Neural cell (in vitro differentiated cells): ENCODE measurements around the gene CPNE1. TPM values are rescaled to one million over a fixed set of nuclear protein-coding genes. Genes with fewer than 3 reads are reported as not detected.
A peak's percentile ranks its signal among the peaks of the same experiment; 100 is the strongest.

Experiments
- H2AFZ ChIP-seq: fragments of 200-600, 300-800 bp; sonication (generic), shearing (Covaris generic); 2 replicates; pipeline ENCODE4 v1.6.0; 2014; ENCODE audit warnings: low read depth, mild to moderate bottlenecking, antibody characterized with exemption, low read length, moderate library complexity
- H3F3A ChIP-seq: fragments of 200-600 bp; shearing (Covaris generic); 2 replicates; pipeline ENCODE4 v1.6.1; 2016; ENCODE audit warnings: mild to moderate bottlenecking, moderate library complexity, mixed read lengths, antibody characterized with exemption, low read length; ENCODE audit not compliant: insufficient read depth, poor library complexity, severe bottlenecking
- H3K27ac ChIP-seq: fragments of 200-600, 300-800 bp; sonication (generic), shearing (Covaris generic); 2 replicates; pipeline ENCODE4 v1.5.1; 2014; ENCODE audit warnings: mild to moderate bottlenecking, low read length, moderate library complexity
- H3K27me3 ChIP-seq: fragments of 300-800, 200-600 bp; sonication (generic), shearing (Covaris generic); 2 replicates; pipeline ENCODE4 v1.6.0; 2014; ENCODE audit warnings: mild to moderate bottlenecking, low read depth, low read length, moderate library complexity; ENCODE audit not compliant: insufficient read depth
- H3K36me3 ChIP-seq: fragments of 300-800, 200-600 bp; sonication (generic), shearing (Covaris generic); 2 replicates; pipeline ENCODE4 v1.5.1; 2014; ENCODE audit warnings: mild to moderate bottlenecking, antibody characterized with exemption, low read length, moderate library complexity; ENCODE audit not compliant: insufficient read depth
- H3K4me2 ChIP-seq: fragments of 300-800, 200-600 bp; sonication (generic), shearing (Covaris generic); 2 replicates; pipeline ENCODE4 v1.6.0; 2014; ENCODE audit warnings: mild to moderate bottlenecking, low read length
- H3K4me3 ChIP-seq: fragments of 300-800, 200-600 bp; sonication (generic), shearing (Covaris generic); 2 replicates; pipeline ENCODE4 v1.5.1; 2014; ENCODE audit warnings: mild to moderate bottlenecking, low read length, moderate library complexity
- H3K79me2 ChIP-seq: fragments of 200-600 bp; shearing (Covaris generic); replicated peaks from 2 replicates; pipeline ENCODE4 v1.6.0; 2014; ENCODE audit warnings: mild to moderate bottlenecking, low read length, moderate library complexity; ENCODE audit not compliant: insufficient read depth
- H3K9ac ChIP-seq: fragments of 300-800, 200-600 bp; sonication (generic), shearing (Covaris generic); 2 replicates; pipeline ENCODE4 v1.6.1; 2016; ENCODE audit warnings: mild to moderate bottlenecking, low read length, mixed read lengths
- H3K9me2 ChIP-seq: fragments of 200-600 bp; shearing (Covaris generic); 2 replicates; pipeline ENCODE4 v1.6.1; 2016; ENCODE audit warnings: mild to moderate bottlenecking, low read length, mixed read lengths; ENCODE audit not compliant: insufficient read depth
- H3K9me3 ChIP-seq: fragments of 200-600, 300-800 bp; sonication (generic), shearing (Covaris generic); 2 replicates; pipeline ENCODE4 v1.6.1; 2016; ENCODE audit warnings: mild to moderate bottlenecking, mixed run types, low read length, moderate library complexity, mixed read lengths
- H4K20me1 ChIP-seq: fragments of 200-600 bp; shearing (Covaris generic); 2 replicates; pipeline ENCODE4 v1.6.1; 2016; ENCODE audit warnings: mild to moderate bottlenecking, mixed run types; ENCODE audit not compliant: insufficient read depth
- CTCF ChIP-seq: fragments of 450-650 bp; IDR thresholded peaks from 2 replicates; pipeline ENCODE4 v1.5.1; 2014; ENCODE audit warnings: antibody characterized with exemption, mild to moderate bottlenecking, moderate library complexity; ENCODE audit not compliant: poor library complexity, severe bottlenecking
- EP300 ChIP-seq: fragments of 450-650 bp; conservative IDR thresholded peaks from 2 replicates; pipeline ENCODE4 v1.6.1; 2014; ENCODE audit warnings: antibody characterized with exemption, mild to moderate bottlenecking, moderate library complexity; ENCODE audit not compliant: poor library complexity, severe bottlenecking
- EZH2 ChIP-seq: fragments of 200-600, 300-800 bp; shearing (Covaris generic), sonication (generic); IDR thresholded peaks from 2 replicates; pipeline ENCODE4 v1.6.1; 2014; ENCODE audit warnings: antibody characterized with exemption, low read length, borderline replicate concordance, mild to moderate bottlenecking; ENCODE audit not compliant: insufficient read depth, poor library complexity, severe bottlenecking
- MXI1 ChIP-seq: fragments of 450-650 bp; conservative IDR thresholded peaks from 2 replicates; pipeline ENCODE4 v1.6.1; 2014; ENCODE audit warnings: antibody characterized with exemption, mild to moderate bottlenecking; ENCODE audit not compliant: poor library complexity, severe bottlenecking
- POLR2AphosphoS5 ChIP-seq: IDR thresholded peaks from 2 replicates; pipeline ENCODE4 v1.6.1; 2012
- RAD21 ChIP-seq: fragments of 450-650 bp; conservative IDR thresholded peaks from 2 replicates; pipeline ENCODE4 v1.6.1; 2014; ENCODE audit warnings: antibody characterized with exemption, mild to moderate bottlenecking, moderate library complexity
- REST ChIP-seq: IDR thresholded peaks from 2 replicates; pipeline ENCODE4 v1.6.1; 2012; ENCODE audit warnings: borderline replicate concordance
- SMC3 ChIP-seq: fragments of 450-650 bp; conservative IDR thresholded peaks from 2 replicates; pipeline ENCODE4 v1.6.1; 2014; ENCODE audit warnings: antibody characterized with exemption, mild to moderate bottlenecking, moderate library complexity; ENCODE audit not compliant: poor library complexity
- TAF1 ChIP-seq: IDR thresholded peaks from 2 replicates; pipeline ENCODE4 v1.6.1; 2012; ENCODE audit warnings: low read depth
- polyA plus RNA-seq: library from polyadenylated mRNA; depleted of rRNA; stranded (reverse); fragments of >200 nt; gene quantifications from 2 replicates; pipeline ENCODE4 v1.2.3, GENCODE V29; 2014

Gene CPNE1
- polyA plus RNA-seq, 1 donor from 2014 or later = 148 TPM

GRCh38 chr20:35663516-35664465, 909 bp downstream of the CPNE1 start:
- Histone ChIP-seq H3K27me3 (no peaks in the 10 kb centered on the region), H3K9ac (peak overlapping the region; percentile 99), H3K36me3 (no peaks in the 10 kb centered on the region), H3K4me2 (peak overlapping the region; percentile 94), H3K9me3 (no peaks in the 10 kb centered on the region), H3K9me2 (no peaks in the 10 kb centered on the region), H3F3A (no peaks in the 10 kb centered on the region), H2AFZ (peak overlapping the region; percentile 92), H4K20me1 (peaks cover 7% of the 10 kb centered on the region), H3K27ac (peak overlapping the region; percentile 95), H3K79me2 (peaks cover 58% of the 10 kb centered on the region), H3K4me3 (peak overlapping the region; percentile 87)
- TF ChIP-seq RAD21 (peak; percentile 9), EZH2 (no peak), MXI1 (peak; percentile 87)

GRCh38 chr20:35662551-35662950, 2.1 kb downstream of the CPNE1 start:
- TF ChIP-seq TAF1 (no peak), REST (no peak), CTCF (no peak), EP300 (no peak), RAD21 (no peak), SMC3 (no peak), POLR2AphosphoS5 (no peak), MXI1 (no peak), EZH2 (no peak)
- H4K20me1 ChIP-seq = peaks cover 7% of the 10 kb centered on the region
- H3K36me3 ChIP-seq = no peaks in the 10 kb centered on the region
- H3K79me2 ChIP-seq = peaks cover 68% of the 10 kb centered on the region
- no peaks in the 10 kb centered on the region for H3K9me2 ChIP-seq
- no peaks in the 10 kb centered on the region for H3K9me3 ChIP-seq
- peak overlapping the region; percentile 27 for H3K9ac ChIP-seq
- no peaks in the 10 kb centered on the region for H3K27me3 ChIP-seq
- no peak overlapping the region for H3K27ac ChIP-seq
- no peak overlapping the region for H2AFZ ChIP-seq
- no peaks in the 10 kb centered on the region for H3F3A ChIP-seq
- H3K4me2 ChIP-seq = peak overlapping the region; percentile 94
- H3K4me3 ChIP-seq = peak overlapping the region; percentile 87
